Endothelial cell of umbilical vein (primary cell): ENCODE data around the gene IRAK1BP1. TPM values are rescaled to one million over a fixed set of nuclear protein-coding genes. Genes with fewer than 3 reads are reported as not detected.

Experiments
- BruUV-seq: library from RNA; stranded (reverse); fragments of 400-500 nt; replicated peaks from 2 replicates; lab custom pipeline; 2021; lab: Mats Ljungman, UMichigan
- CTCF ChIA-PET: fragments of 300-600, 350-600 bp; sonication (Branson Sonifier 250); formaldehyde crosslinking; loops from one replicate; lab custom pipeline; 2021; ENCODE audit warnings: antibody characterized with exemption, inconsistent platforms; lab: Charles Lee
- POLR2A ChIA-PET: fragments of 300-600, 350-600 bp; sonication (Branson Sonifier 250); formaldehyde crosslinking; loops from one replicate; lab custom pipeline; 2021; ENCODE audit warnings: antibody characterized with exemption, inconsistent platforms; lab: Charles Lee
- DNase-seq: peaks from one replicate; pipeline ENCODE4 v3.0.0-alpha.2; 2011; ENCODE audit warnings: low read depth, low spot score
- FAIRE-seq: peaks from 2 replicates; lab custom pipeline; 2011; peaks lifted over from hg19 to GRCh38; lab: Jason Lieb, UNC
- H2AFZ ChIP-seq: 2 replicates; pipeline ENCODE4 v1.6.0; 2012; ENCODE audit warnings: low read depth, low read length, control low read depth, inconsistent platforms
- H3K27ac ChIP-seq: 2 replicates; pipeline ENCODE4 v1.5.1; 2011; ENCODE audit warnings: low read depth, mild to moderate bottlenecking, control low read depth, low read length, moderate library complexity; ENCODE audit not compliant: insufficient read depth
- H3K27me3 ChIP-seq, 2 experiments: 2 replicates each; pipeline versions ENCODE4 v1.6.0 to v1.6.1; 2011; ENCODE audit warnings: low read length in 2 of 2, mixed read lengths in 1 of 2; ENCODE audit not compliant: control insufficient read depth in 2 of 2, insufficient read depth in 2 of 2
- H3K36me3 ChIP-seq, 2 experiments: 2 replicates in 1 of 2; 3 replicates in 1 of 2; pipeline ENCODE4 v1.5.1; 2011; ENCODE audit warnings: low read length in 2 of 2, mild to moderate bottlenecking in 1 of 2, moderate library complexity in 1 of 2; ENCODE audit not compliant: control insufficient read depth in 2 of 2, insufficient read depth in 2 of 2; ENCODE audit errors: extremely low read depth in 1 of 2
- H3K4me1 ChIP-seq: 3 replicates; pipeline ENCODE4 v1.5.1; 2011; ENCODE audit warnings: mild to moderate bottlenecking, low read length; ENCODE audit not compliant: control insufficient read depth, insufficient read depth; ENCODE audit errors: extremely low read depth
- H3K4me2 ChIP-seq: 2 replicates; pipeline ENCODE4 v1.6.1; 2011; ENCODE audit warnings: low read length, control low read depth, mixed read lengths; ENCODE audit not compliant: insufficient read depth
- H3K4me3 ChIP-seq, 3 experiments: fragments of 200-600 bp in 1 of 3; sonication (generic), shearing (Covaris generic) in 1 of 3; replicated peaks in 1 of 3; 2 replicates each; pipeline ENCODE4 v1.5.1; 2011 to 2016; ENCODE audit warnings: control low read depth in 3 of 3, low read length in 3 of 3, mild to moderate bottlenecking in 2 of 3, inconsistent platforms in 1 of 3, low read depth in 1 of 3, moderate library complexity in 1 of 3; ENCODE audit not compliant: insufficient read depth in 1 of 3
- H3K79me2 ChIP-seq: 2 replicates; pipeline ENCODE4 v1.6.0; 2012; ENCODE audit warnings: low read length, inconsistent platforms; ENCODE audit not compliant: control insufficient read depth, insufficient read depth
- H3K9ac ChIP-seq: replicated peaks from 2 replicates; pipeline ENCODE3; 2011; ENCODE audit warnings: low read length, control low read depth; ENCODE audit not compliant: insufficient read depth; ENCODE audit errors: extremely low read depth
- H3K9me1 ChIP-seq: replicated peaks from 3 replicates; pipeline ENCODE4 v1.6.0; 2011; ENCODE audit warnings: mild to moderate bottlenecking, low read length; ENCODE audit not compliant: control insufficient read depth, insufficient read depth; ENCODE audit errors: extremely low read depth
- H3K9me3 ChIP-seq: replicated peaks from 2 replicates; pipeline ENCODE4 v1.5.1; 2012; ENCODE audit warnings: low read length, inconsistent platforms; ENCODE audit not compliant: control insufficient read depth, insufficient read depth
- H4K20me1 ChIP-seq: replicated peaks from 2 replicates; pipeline ENCODE3; 2011; ENCODE audit warnings: mild to moderate bottlenecking, low read length; ENCODE audit not compliant: control insufficient read depth, insufficient read depth; ENCODE audit errors: extremely low read depth
- CTCF ChIP-seq, 2 donors: IDR thresholded peaks; 1 replicate in 1 of 2; 2 replicates in 1 of 2; pipeline ENCODE4 v1.5.1; 2011; ENCODE audit warnings: low read length in 2 of 2, mild to moderate bottlenecking in 2 of 2, moderate library complexity in 2 of 2, control low read depth in 1 of 2, inconsistent platforms in 1 of 2, low read depth in 1 of 2; ENCODE audit not compliant: insufficient read depth in 1 of 2; ENCODE audit errors: extremely low read depth in 1 of 2
- EZH2 ChIP-seq: IDR thresholded peaks from 2 replicates; pipeline ENCODE4 v1.6.1; 2012; ENCODE audit warnings: borderline replicate concordance, low read depth, mild to moderate bottlenecking, moderate library complexity, low read length, inconsistent platforms; ENCODE audit not compliant: severe bottlenecking
- FOS ChIP-seq: IDR thresholded peaks from 2 replicates; pipeline ENCODE4 v1.6.1; 2011; ENCODE audit warnings: mild to moderate bottlenecking, low read length, moderate library complexity, borderline replicate concordance; ENCODE audit not compliant: insufficient read depth
- GATA2 ChIP-seq: IDR thresholded peaks from 2 replicates; pipeline ENCODE4 v1.7.0; 2011; ENCODE audit warnings: low read depth, mild to moderate bottlenecking, moderate library complexity, mixed read lengths, low read length; ENCODE audit not compliant: insufficient read length, insufficient read depth
- JUN ChIP-seq: IDR thresholded peaks from 2 replicates; pipeline ENCODE4 v1.6.1; 2011; ENCODE audit warnings: borderline replicate concordance, low read depth; ENCODE audit not compliant: insufficient read length, insufficient read depth
- MYC ChIP-seq: IDR thresholded peaks from one replicate; pipeline ENCODE4 v1.6.1; 2011; ENCODE audit warnings: mild to moderate bottlenecking, low read depth, low read length
- POLR2A ChIP-seq: IDR thresholded peaks from 2 replicates; pipeline ENCODE4 v1.6.1; 2012; ENCODE audit warnings: low read depth, mild to moderate bottlenecking, control low read depth, low read length
- POLR2AphosphoS5 ChIP-seq: IDR thresholded peaks from 2 replicates; pipeline ENCODE4 v1.6.1; 2012; ENCODE audit warnings: low read depth, mild to moderate bottlenecking, control low read depth, low read length, moderate library complexity; ENCODE audit not compliant: insufficient read depth
- dilution Hi-C: fragments of 300-500 bp; cut with MboI; formaldehyde crosslinking; loops from one replicate; pipeline ENCODE4 v1.15.0; 2019; ENCODE audit warnings: low sequenced_read_pairs; ENCODE audit not compliant: extremely low pct_ligation_motif_present
- intact Hi-C: fragments of 100-400 bp; cut with micrococcal nuclease; formaldehyde crosslinking; loops from one replicate; pipeline ENCODE4 v1.10.0; 2022
- polyA plus RNA-seq, 4 experiments: library from polyadenylated mRNA; depleted of rRNA in 3 of 4; stranded (reverse) in 3 of 4; unstranded in 1 of 4; fragments of >200 nt; gene quantifications; 2 replicates each; pipeline versions ENCODE4 v1.2.1 to v1.2.3, GENCODE V29; 2011 to 2012; ENCODE audit warnings: missing spikeins in 1 of 4
- total RNA-seq: library from RNA; stranded (reverse); gene quantifications from 2 replicates; pipeline ENCODE4 v1.2.3, GENCODE V29; 2021
- TF ChIP-seq, protein P1 (sequence below): IDR thresholded peaks from 2 replicates; pipeline ENCODE4 v1.6.1; 2011; ENCODE audit not compliant: insufficient read depth, insufficient read length

Gene IRAK1BP1
- total and polyA plus RNA-seq, 2 donors (not counting 3 experiments of a cell fraction or from before 2014, with no cell fraction given), result 1.8 to 3.0 TPM

- intact Hi-C loops, result no loop called here
- Histone ChIP-seq H3K9me3 (no peaks in the 10 kb centered on the region), H3K36me3 (no peaks in the 10 kb centered on the region), H3K79me2 (no peaks in the 10 kb centered on the region), H4K20me1 (no peaks in the 10 kb centered on the region), H3K4me3 (no peak overlapping the region), H3K4me2 (no peak overlapping the region), H3K27ac (no peak overlapping the region), H3K27me3 (no peaks in the 10 kb centered on the region), H3K9me1 (no peaks in the 10 kb centered on the region), H3K4me1 (peaks cover 8% of the 10 kb centered on the region), H2AFZ (no peak overlapping the region), H3K9ac (no peak overlapping the region)
- DNase-seq (no peak), FAIRE-seq (no peak)
- ChIA-PET CTCF (interaction anchor here (0.7 to 1.2 kb wide), 4 partner anchors 9 to 22 kb away, joined by 3 read pairs; no protein-coding TSS in a partner anchor), POLR2A (no interaction called here)
- dilution Hi-C loops, result no loop called here
- BruUV-seq, result no TSS peak
- TF ChIP-seq POLR2A (no peak), MYC (no peak), POLR2AphosphoS5 (no peak), JUN (no peak), CTCF (IDR thresholded peaks at IDR 0.05; ENCODE audit: extremely low read depth in 1 of 2, insufficient read depth in 1 of 2, low read depth in 1 of 2, low read length in 2 of 2) (no peak), EZH2 (no peak), GATA2 (no peak), FOS (no peak)
- TF ChIP-seq, protein P1, sequence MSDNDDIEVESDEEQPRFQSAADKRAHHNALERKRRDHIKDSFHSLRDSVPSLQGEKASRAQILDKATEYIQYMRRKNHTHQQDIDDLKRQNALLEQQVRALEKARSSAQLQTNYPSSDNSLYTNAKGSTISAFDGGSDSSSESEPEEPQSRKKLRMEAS, result no peak
Observed at GRCh38 chr6:78863576-78863975, 3.8 kb upstream of the IRAK1BP1 start.
